GM10847 (cell line): ENCODE measurements around the gene TIMP4.

Experiments
- POLR2A ChIP-seq: IDR thresholded peaks from 2 replicates; pipeline ENCODE4 v1.6.1; 2011; ENCODE audit not compliant: insufficient read length; ENCODE audit errors: extremely low read depth

The TIMP4 gene

GRCh38 chr3:12175137-12175593 lies 16.5 kb upstream of the TIMP4 start:
- TF ChIP-seq POLR2A, result no peak

- TF ChIP-seq POLR2A, result no peak
Observed at GRCh38 chr3:12170207-12170606, 11.5 kb upstream of the TIMP4 start.

- no peak for TF ChIP-seq POLR2A
Observed at GRCh38 chr3:12165909-12166308, 7.2 kb upstream of the TIMP4 start.

GRCh38 chr3:12159227-12159601 lies 502 bp upstream of the TIMP4 start:
- TF ChIP-seq POLR2A, result no peak

GRCh38 chr3:12157026-12157425 lies 1.7 kb downstream of the TIMP4 start:
- TF ChIP-seq POLR2A, result no peak

- no peak for TF ChIP-seq POLR2A
Observed at GRCh38 chr3:12155828-12156227, 2.9 kb downstream of the TIMP4 start.

- TF ChIP-seq POLR2A, result no peak
Observed at GRCh38 chr3:12155264-12155663, 3.4 kb downstream of the TIMP4 start.

GRCh38 chr3:12154151-12154550 lies 4.6 kb downstream of the TIMP4 start:
- no peak for TF ChIP-seq POLR2A

GRCh38 chr3:12150112-12150511 lies 8.6 kb downstream of the TIMP4 start:
- no peak for TF ChIP-seq POLR2A

- no peak for TF ChIP-seq POLR2A
Observed at GRCh38 chr3:12149029-12149428, 9.7 kb downstream of the TIMP4 start.

- TF ChIP-seq POLR2A, result no peak
Observed at GRCh38 chr3:12148183-12148940, 10.3 kb downstream of the TIMP4 start.

GRCh38 chr3:12147049-12147780 lies 11.5 kb downstream of the TIMP4 start:
- TF ChIP-seq POLR2A, result no peak

- no peak for TF ChIP-seq POLR2A
Observed at GRCh38 chr3:12143949-12144504, 14.7 kb downstream of the TIMP4 start.

- no peak for TF ChIP-seq POLR2A
Observed at GRCh38 chr3:12142476-12142875, 16.2 kb downstream of the TIMP4 start.

GRCh38 chr3:12141350-12141749 lies 17.4 kb downstream of the TIMP4 start:
- no peak for TF ChIP-seq POLR2A

- TF ChIP-seq POLR2A, result no peak
Observed at GRCh38 chr3:12139111-12139511, 19.6 kb downstream of the TIMP4 start.
